ENCODE results near the gene PSMC5.
"Not testable (repeated sequence)": the region's sequence is repeated elsewhere in the genome, so short reads cannot be mapped to it uniquely, and the experiment has no call there.

The PSMC5 gene

DNA sequence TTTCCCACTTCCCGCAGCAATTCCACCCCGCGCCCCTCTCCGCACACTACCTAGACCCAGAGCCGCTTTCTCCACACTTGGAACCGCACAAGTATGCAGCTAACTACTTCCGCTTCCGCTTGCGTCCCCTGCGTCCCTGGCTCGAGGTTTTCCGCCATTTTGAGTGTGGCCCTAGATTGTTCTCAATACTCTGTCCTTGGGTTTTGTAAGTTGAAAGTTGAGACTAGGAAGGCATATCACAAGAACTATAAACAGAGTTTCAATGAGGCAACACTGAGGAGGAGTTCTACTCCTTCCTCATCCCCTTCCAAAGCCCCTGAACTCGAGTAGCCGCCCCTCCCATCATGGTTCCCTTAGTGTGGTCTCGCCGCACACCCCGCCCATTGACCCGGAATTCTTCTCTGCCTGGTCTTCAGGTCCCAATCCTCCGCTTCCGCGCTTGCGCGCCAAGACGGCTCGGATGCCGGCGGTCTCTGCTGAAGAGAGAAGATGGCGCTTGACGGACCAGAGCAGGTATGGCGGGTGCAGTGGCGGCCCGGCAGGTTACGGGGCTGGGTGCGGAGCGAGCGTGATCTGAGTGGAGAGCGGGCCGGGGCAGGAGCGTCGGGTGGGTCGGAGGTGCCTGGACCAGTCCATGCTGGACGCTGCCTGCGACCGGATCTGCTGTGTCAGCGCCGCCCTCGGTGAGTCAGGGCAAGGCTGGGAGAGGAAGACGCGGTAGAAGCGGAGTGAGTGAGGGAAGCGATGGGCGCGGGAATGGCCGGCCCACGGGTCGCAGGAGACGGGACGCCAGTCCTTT lies at the start of gene PSMC5, which contains the start of gene FTSJ3:
Gene PSMC5, plus strand, starts transcription at position 430 of the 799 bp plus-strand sequence. Its CDS starts 60 bp downstream, at position 490.
Gene FTSJ3, minus strand, starts transcription at position 662 of the 799 bp plus-strand sequence. CDS start 761 bp downstream, outside the sequence.
- DNase-seq (ENCODE audit: low spot score) = peak; percentile 90

GRCh38 chr17:63780507-63780906 lies 46.7 kb upstream of the PSMC5 start:
- peak; percentile 10 for DNase-seq (ENCODE audit: low spot score)

- DNase-seq (ENCODE audit: low spot score) = no peak
Observed at GRCh38 chr17:63780928-63781327, 46.3 kb upstream of the PSMC5 start.

- no peak for DNase-seq (ENCODE audit: low spot score)
Observed at GRCh38 chr17:63783522-63783921, 43.7 kb upstream of the PSMC5 start.

DNA sequence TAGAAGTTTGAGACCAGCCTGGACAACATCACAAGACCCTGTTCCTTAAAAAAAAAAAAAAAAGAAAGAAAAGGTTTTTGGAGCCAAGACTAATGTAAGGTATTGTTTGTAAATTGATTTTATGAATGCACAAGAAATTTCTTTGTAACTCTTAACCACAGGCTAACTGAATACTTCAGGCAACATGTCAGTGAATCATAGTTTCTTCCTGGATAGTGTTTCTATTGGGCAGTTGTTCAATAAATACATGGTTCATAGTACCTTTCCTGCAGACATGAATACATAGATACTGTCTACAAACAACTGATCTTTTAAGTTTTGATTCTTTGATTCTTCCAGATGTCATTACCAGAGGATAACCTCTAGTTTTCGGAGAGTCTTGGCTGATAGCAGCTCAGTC lies 41.7 kb upstream of the PSMC5 start:
- no peak for DNase-seq (ENCODE audit: low spot score)

DNA sequence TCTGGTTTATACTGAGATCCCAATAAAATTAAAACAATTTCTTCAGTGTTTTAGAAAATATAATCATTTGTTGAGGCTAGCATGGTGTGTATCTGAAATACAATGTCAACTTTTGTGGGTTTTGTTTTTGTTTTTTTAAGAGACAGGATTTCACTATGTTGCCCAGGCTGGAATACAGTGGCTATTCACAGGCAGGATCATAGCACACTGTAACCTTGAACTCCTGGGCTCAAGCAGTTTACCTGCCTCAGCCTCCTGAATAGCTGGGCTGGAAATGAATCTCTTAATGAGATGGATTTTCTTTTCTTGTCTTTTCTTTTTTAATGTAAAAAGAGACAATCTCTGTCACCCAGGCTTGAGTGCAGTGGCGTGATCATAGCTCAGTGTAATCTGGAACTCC lies 41.1 kb upstream of the PSMC5 start:
- no peak for DNase-seq (ENCODE audit: low spot score)

DNA sequence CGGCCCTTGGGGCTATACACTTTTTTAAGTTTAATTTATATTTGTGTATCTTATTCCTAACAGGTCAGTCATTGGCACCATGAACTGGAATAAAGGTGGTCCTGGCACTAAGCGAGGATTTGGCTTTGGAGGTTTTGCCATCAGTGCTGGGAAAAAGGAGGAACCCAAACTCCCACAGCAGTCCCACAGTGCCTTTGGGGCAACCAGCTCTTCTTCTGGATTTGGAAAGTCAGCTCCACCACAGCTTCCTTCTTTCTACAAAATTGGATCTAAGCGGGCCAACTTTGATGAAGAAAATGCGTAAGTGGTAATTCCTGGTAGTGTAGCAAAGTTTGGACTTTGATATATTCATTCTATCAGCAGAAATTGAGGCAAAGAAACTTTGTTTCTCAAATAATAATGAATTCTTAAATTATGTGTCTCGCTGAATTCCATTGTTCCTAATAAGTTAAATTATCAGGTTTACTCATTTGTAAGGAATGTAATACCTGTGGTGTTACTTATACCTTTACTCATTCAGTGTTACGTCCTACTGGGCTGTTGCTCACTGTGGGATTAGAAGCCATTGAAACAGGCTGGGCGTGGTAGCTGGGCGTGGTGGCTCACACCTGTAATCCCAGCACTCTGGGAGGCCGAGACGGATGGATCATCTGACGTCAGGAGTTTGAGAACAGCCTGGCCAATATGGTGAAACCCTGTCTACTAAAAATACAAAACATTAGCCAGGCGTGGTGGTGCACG lies 40.1 kb upstream of the PSMC5 start:
- DNase-seq (ENCODE audit: low spot score) = no peak

DNA sequence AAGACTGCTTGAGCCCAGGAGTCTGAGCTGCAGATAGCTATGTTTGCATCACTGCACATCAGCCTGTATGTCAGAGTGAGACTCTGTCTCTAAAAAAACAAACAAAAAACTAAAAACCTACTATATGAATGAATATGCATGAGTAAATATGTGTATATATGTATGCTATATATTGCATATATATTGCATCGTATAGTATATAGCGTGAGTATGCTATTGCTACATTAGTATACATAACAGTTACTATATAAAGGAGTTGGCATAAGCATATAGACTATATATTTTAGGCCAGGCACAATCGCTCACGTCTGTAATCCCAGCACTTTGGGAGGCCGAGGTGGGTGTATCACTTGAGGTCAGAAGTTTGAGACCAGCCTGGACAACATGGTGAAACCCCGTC lies 37.2 kb upstream of the PSMC5 start:
- no peak for DNase-seq (ENCODE audit: low spot score)

- DNase-seq (ENCODE audit: low spot score) = no peak
Observed at GRCh38 chr17:63792055-63792729, 35.0 kb upstream of the PSMC5 start.

DNA sequence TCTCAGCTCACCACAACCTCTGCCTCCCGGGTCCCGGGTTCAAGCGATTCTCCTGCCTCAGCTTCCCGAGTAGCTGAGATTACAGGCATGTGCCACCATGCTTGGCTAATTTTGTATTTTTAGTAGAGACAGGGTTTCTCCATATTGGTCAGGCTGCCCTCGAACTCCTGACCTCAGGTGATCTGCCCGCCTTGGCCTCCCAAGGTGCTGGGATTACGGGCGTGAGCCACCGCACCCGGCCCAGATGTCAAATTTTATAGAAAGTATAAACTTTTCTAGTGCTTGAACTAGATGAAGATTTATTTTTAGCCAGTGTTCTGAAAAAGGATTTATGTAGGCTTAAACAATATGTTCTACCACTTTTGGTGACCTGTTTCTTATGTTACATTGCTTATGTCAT lies 30.9 kb upstream of the PSMC5 start:
- DNase-seq (ENCODE audit: low spot score) = not testable (repeated sequence)

DNA sequence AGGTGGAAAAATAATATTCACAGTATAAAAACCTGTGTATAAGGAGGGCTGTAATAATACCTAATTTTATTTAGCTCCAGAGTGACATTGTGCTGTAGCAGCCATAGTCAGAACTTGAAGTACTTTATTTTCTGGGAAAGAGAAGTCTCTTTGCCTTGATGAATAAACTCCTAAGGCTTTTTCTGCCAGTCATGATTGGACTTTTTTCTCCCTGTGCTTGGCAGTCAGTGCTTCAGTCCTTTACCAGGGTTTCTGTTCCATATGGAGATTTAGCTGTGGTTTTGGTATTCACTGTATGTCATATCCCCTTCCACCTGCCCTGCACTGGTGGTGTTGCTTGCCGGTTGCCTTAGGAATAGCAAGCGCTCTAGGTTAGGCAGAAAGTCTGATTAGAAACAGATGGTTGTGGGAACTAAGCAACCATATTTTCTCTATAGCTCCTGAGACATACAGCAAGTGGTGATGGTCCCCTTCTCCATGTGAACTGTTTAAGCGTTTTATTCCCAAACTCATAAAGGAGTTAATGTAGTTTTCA lies 28.6 kb upstream of the PSMC5 start:
- DNase-seq (ENCODE audit: low spot score) = no peak

- no peak for DNase-seq (ENCODE audit: low spot score)
Observed at GRCh38 chr17:63800783-63801182, 26.4 kb upstream of the PSMC5 start.

GRCh38 chr17:63804328-63804727 lies 22.9 kb upstream of the PSMC5 start:
- DNase-seq (ENCODE audit: low spot score) = no peak

- DNase-seq (ENCODE audit: low spot score) = no peak
Observed at GRCh38 chr17:63805591-63805990, 21.6 kb upstream of the PSMC5 start.

DNA sequence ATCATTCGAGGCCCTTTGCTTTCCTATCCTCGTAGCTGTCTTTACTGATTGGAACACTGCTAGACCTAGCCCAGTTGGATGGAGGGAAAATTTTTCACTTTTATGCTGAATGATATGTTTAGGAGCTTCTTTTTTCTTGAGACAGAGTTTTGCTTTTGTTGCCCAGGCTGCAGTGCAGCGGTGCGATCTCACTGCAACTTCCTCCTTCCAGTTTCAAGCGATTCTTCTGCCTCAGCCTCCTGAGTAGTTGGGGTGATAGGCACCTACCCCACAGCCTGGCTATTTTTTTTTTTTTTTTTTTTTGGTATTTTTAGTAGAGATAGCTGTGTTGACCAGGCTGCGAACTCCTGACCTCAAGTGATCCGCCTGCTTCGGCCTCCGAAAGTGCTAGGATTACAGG lies 17.3 kb upstream of the PSMC5 start:
- DNase-seq (ENCODE audit: low spot score) = no peak

DNA sequence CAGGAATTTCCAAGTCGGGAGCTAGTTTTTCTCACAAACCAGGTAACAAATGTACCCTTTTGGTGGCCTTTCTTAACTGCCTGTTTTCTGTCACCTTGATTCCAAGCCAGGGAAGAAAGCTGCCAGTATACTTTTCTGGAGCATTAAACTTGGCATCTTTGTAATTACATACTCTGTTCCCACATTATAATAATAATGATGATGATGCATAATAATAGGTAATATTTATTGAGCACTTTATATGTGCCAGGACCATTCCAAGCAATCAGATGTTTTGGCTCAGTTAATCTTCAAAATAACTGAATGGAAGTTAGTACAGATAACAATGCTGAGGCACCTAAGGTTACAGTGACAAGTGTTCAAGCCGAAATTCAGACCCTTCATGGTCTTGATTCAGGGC lies 11.1 kb upstream of the PSMC5 start:
- no peak for DNase-seq (ENCODE audit: low spot score)

DNA sequence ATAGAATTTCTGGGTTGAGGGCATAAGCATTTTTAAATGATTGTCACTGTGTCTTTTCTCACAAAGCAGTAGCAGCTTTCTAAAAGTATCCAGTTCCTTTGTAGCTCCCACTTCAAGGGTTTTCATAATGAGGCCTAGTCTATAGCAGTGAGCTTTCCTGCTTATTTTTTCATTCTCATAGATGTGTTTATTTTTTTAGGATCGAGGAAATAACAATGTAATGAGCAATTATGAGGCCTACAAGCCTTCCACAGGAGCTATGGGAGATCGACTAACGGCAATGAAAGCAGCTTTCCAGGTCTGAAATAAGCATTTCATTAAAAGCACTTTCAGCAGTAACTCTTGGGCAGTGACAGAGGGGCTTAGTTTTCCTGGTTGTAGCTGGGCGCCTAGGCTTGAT lies 10.6 kb upstream of the PSMC5 start:
- DNase-seq (ENCODE audit: low spot score) = no peak

DNA sequence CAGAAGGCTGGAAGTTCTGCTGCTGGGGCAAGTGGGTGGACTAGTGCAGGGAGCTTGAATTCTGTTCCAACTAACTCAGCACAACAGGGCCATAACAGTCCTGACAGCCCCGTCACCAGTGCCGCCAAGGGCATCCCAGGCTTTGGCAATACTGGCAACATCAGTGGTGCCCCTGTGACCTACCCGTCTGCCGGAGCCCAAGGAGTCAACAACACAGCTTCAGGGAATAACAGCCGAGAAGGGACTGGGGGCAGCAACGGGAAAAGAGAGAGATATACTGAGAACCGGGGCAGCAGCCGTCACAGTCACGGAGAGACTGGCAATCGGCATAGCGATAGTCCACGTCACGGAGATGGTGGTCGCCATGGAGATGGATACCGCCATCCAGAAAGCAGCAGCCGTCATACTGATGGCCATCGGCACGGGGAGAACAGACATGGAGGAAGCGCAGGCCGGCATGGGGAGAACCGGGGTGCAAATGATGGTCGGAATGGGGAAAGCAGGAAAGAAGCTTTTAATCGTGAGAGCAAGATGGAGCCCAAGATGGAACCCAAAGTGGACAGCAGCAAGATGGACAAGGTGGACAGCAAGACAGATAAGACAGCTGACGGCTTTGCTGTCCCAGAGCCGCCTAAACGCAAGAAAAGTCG lies 9.4 kb upstream of the PSMC5 start:
- no peak for DNase-seq (ENCODE audit: low spot score)

DNA sequence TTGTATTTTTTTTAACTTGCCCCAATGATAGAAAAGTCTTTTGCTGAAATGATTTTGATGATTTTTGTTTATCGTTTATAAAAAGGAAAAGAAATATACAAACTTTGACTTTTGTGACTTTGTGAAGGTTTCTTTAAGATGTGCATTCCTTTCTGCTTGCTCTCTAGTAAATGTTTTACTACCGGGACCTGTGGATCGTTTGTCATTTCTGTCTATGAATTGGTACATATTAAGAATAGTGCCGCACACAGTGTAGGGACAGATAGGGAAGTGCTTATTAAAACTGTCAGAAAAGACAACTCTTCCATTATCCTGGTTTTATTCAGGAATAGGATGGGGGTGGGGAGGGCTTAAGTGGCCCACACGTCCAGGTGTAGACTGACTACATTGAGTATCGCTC lies 8.1 kb upstream of the PSMC5 start:
- no peak for DNase-seq (ENCODE audit: low spot score)

DNA sequence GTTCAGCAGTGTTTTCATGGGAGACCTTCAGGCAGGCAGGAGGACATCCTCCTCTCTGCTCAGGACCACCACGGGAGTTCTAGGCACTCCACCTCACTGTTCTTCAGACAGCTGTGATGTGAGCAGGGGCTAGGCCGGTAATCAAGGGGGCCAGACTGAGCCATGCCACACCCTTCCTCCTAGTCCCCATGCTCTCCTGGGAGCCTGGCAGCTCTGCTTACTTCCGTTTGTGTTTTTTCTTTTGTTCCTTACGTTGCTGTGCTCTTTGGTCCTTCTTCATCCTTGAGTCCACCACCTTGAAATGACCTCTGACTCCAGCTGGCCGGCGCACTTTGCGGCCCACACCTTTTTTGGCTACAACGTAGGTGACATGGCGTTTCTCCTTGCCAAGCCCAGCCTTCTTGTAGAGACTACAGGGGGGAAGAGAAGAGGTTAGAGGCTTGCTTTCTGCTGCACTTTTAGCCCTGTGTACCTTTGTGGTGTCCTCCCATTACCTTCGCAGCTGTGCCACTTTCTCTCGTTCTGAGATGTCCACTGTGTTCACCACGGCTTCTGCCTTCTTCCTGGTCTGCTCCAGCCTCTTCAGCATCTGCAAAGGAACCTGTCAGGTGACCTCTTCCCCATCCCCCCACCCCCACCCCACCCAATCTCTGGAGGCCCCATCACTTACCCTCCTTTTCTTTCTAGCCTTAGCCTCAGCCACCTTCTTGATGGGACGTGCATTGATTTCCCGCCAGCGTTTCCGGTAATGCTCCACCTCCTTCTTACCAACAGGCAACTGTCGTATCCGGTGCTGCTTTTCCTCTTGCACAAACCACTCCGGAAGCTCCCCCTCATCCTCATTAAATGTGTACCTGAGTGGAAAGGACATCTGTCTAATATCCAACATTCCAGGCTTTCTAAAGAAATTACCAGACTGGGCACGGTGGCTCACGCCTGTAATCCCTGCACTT lies 7.4 kb upstream of the PSMC5 start:
- no peak for DNase-seq (ENCODE audit: low spot score)

Data from iPS-NIHi11 (cell line).